Measurements from ENCODE around the gene BRD4. TPM values are rescaled to one million over a fixed set of nuclear protein-coding genes. Genes with fewer than 3 reads are reported as not detected.

BRD4 gene
- total and polyA plus RNA-seq, 4 experiments from 2014 or later: 4.2 to 152 (median 98.4) TPM

GRCh38 chr19:15378534-15379082, 46.3 kb upstream of the BRD4 start:
- Histone ChIP-seq H3K4me3 (ENCODE audit: low read length in 2 of 2) (peak overlapping the region; percentile 88 to 100), H3K36me3 (ENCODE audit: insufficient read depth, low read length) (no peaks in the 10 kb centered on the region), H3K4me1 (ENCODE audit: insufficient read depth, low read length) (peaks cover 38% of the 10 kb centered on the region), H3K9me3 (ENCODE audit: control insufficient read depth in 1 of 2, low read length in 2 of 2) (no peaks in the 10 kb centered on the region), H3K27ac (ENCODE audit: low read depth, low read length) (peak overlapping the region; percentile 99), H3K27me3 (ENCODE audit: insufficient read depth, low read length) (no peaks in the 10 kb centered on the region)
- Mint-ChIP-seq H3K27ac (peak overlapping the region; percentile 95 to 99 (median 96)), H3K9me3 (peaks cover 0 to 5% (median 0%) of the 10 kb centered on the region in 8 donors), H3K36me3 (peaks cover 0 to 32% of the 10 kb centered on the region in 2 donors), H3K4me1 (peaks cover 25 to 56% (median 34%) of the 10 kb centered on the region in 4 donors), H3K27me3 (no peaks in the 10 kb centered on the region), H3K4me3 (peak overlapping the region; percentile 93 to 100 (median 99))
- peak; percentile 40 to 57 (median 49) for DNase-seq
- intact Hi-C loops (cut with micrococcal nuclease): loop anchor here (1.0 to 5.0 kb wide), 6 partner anchors 41 to 459 kb away; partner anchors contain the start of gene RASAL3
- POLR2A ChIA-PET (ENCODE audit: partially characterized antibody): interaction anchor here (0.7 to 6.1 kb wide), 36 partner anchors 8 to 689 kb away, joined by 3 to 168 read pairs (median 6); partner anchors contain the start of genes AKAP8L, BRD4, RASAL3 and WIZ
- CTCF ChIA-PET (ENCODE audit: partially characterized antibody): interaction anchor here (0.9 to 6.5 kb wide), 11 partner anchors 20 to 182 kb away, joined by 3 to 54 read pairs (median 5); partner anchors contain the start of gene AKAP8L

GRCh38 chr19:15374796-15375440, 42.6 kb upstream of the BRD4 start:
- Mint-ChIP-seq H3K4me1 (peaks cover 17 to 44% (median 30%) of the 10 kb centered on the region in 4 donors), H3K27me3 (no peaks in the 10 kb centered on the region), H3K36me3 (peaks cover 13 to 52% of the 10 kb centered on the region in 2 donors), H3K9me3 (peaks cover 0 to 3% (median 0%) of the 10 kb centered on the region in 8 donors), H3K27ac (peak overlapping the region in 2 of 7 donors; percentile 3 to 78), H3K4me3 (peak overlapping the region in 1 of 8 donors; percentile 20)
- POLR2A ChIA-PET (ENCODE audit: partially characterized antibody): interaction anchor here (6.1 kb wide), 1 partner anchor 44 kb away, joined by 168 read pairs; the partner anchor contains the start of gene AKAP8L
- Histone ChIP-seq H3K4me3 (ENCODE audit: low read length in 2 of 2) (no peak overlapping the region), H3K9me3 (ENCODE audit: control insufficient read depth in 1 of 2, low read length in 2 of 2) (no peaks in the 10 kb centered on the region), H3K27ac (ENCODE audit: low read depth, low read length) (no peak overlapping the region), H3K36me3 (ENCODE audit: insufficient read depth, low read length) (peaks cover 34% of the 10 kb centered on the region), H3K4me1 (ENCODE audit: insufficient read depth, low read length) (peaks cover 32% of the 10 kb centered on the region), H3K27me3 (ENCODE audit: insufficient read depth, low read length) (no peaks in the 10 kb centered on the region)
- DNase-seq: no peak
- intact Hi-C loops (cut with micrococcal nuclease): loop anchor here (5.0 kb wide), 1 partner anchor 87 kb away; the partner anchor contains the start of gene RASAL3
- CTCF ChIA-PET (ENCODE audit: partially characterized antibody): interaction anchor here (6.5 kb wide), 1 partner anchor 45 kb away, joined by 54 read pairs; the partner anchor contains the start of gene AKAP8L

DNA sequence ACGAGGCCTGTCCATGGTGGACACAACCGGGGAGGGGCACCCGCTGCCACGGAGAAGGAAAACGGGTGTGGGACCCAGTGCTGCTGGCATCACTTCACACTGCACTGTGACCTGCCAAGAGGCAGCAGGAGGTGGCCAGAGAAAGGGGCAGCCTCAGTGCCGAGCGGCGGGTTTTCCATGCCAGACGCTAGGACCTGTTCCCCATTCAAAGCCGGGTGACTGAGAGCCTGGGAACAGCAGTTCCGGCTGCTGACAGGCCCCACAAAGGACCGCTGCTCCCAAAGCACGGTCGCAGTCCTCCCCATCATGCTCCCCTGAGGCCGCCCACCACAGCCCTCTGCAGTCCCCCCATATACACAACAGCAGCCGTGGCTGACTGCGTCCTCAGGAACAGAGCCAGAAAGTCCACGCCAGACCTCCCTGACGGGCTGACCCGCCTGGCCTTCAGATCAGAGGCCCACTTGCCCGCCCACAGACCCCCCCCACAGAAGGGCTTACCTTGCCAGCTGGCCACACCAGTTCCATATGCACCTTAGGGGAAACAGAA, 41.8 kb upstream of the BRD4 start:
- no peak overlapping the region for H3K27ac Mint-ChIP-seq
- peaks cover 13 to 52% of the 10 kb centered on the region in 2 donors for H3K36me3 Mint-ChIP-seq
- no peak overlapping the region for H3K27ac ChIP-seq (ENCODE audit: low read depth, low read length)
- H3K9me3 Mint-ChIP-seq: no peaks in the 10 kb centered on the region
- H3K27me3 Mint-ChIP-seq: no peaks in the 10 kb centered on the region
- no peak for DNase-seq
- intact Hi-C loops (cut with micrococcal nuclease): no loop called here
- no peaks in the 10 kb centered on the region for H3K9me3 ChIP-seq (ENCODE audit: control insufficient read depth in 1 of 2, low read length in 2 of 2)
- peaks cover 17 to 44% (median 27%) of the 10 kb centered on the region in 4 donors for H3K4me1 Mint-ChIP-seq
- H3K4me3 ChIP-seq (ENCODE audit: low read length in 2 of 2): no peak overlapping the region
- CTCF ChIA-PET (ENCODE audit: partially characterized antibody): no interaction called here
- H3K36me3 ChIP-seq (ENCODE audit: insufficient read depth, low read length): peaks cover 42% of the 10 kb centered on the region
- H3K4me1 ChIP-seq (ENCODE audit: insufficient read depth, low read length): peaks cover 32% of the 10 kb centered on the region
- POLR2A ChIA-PET (ENCODE audit: partially characterized antibody): no interaction called here
- no peak overlapping the region for H3K4me3 Mint-ChIP-seq
- H3K27me3 ChIP-seq (ENCODE audit: insufficient read depth, low read length): no peaks in the 10 kb centered on the region

- Mint-ChIP-seq H3K27me3 (no peaks in the 10 kb centered on the region), H3K9me3 (no peaks in the 10 kb centered on the region), H3K4me3 (peak overlapping the region in 1 of 8 donors; percentile 16), H3K4me1 (peaks cover 17 to 44% (median 27%) of the 10 kb centered on the region in 4 donors), H3K27ac (peak overlapping the region in 2 of 7 donors; percentile 29 to 77), H3K36me3 (peaks cover 13 to 55% of the 10 kb centered on the region in 2 donors)
- ChIA-PET CTCF (ENCODE audit: partially characterized antibody) (no interaction called here), POLR2A (ENCODE audit: partially characterized antibody) (no interaction called here)
- H3K9me3 ChIP-seq (ENCODE audit: control insufficient read depth in 1 of 2, low read length in 2 of 2): no peaks in the 10 kb centered on the region
- no peak for DNase-seq
- no peaks in the 10 kb centered on the region for H3K27me3 ChIP-seq (ENCODE audit: insufficient read depth, low read length)
- no peak overlapping the region for H3K27ac ChIP-seq (ENCODE audit: low read depth, low read length)
- peaks cover 47% of the 10 kb centered on the region for H3K36me3 ChIP-seq (ENCODE audit: insufficient read depth, low read length)
- no peak overlapping the region for H3K4me3 ChIP-seq (ENCODE audit: low read length in 2 of 2)
- intact Hi-C loops (cut with micrococcal nuclease): no loop called here
- peaks cover 32% of the 10 kb centered on the region for H3K4me1 ChIP-seq (ENCODE audit: insufficient read depth, low read length)
Observed at GRCh38 chr19:15373644-15374043, 41.3 kb upstream of the BRD4 start.

GRCh38 chr19:15372891-15373301, 40.6 kb upstream of the BRD4 start:
- Mint-ChIP-seq H3K27me3 (no peaks in the 10 kb centered on the region), H3K36me3 (peaks cover 17 to 53% of the 10 kb centered on the region in 2 donors), H3K4me3 (no peak overlapping the region), H3K4me1 (peaks cover 14 to 38% (median 21%) of the 10 kb centered on the region in 4 donors), H3K9me3 (peaks cover 0 to 1% (median 0%) of the 10 kb centered on the region in 8 donors), H3K27ac (peak overlapping the region in 2 of 7 donors; percentile 22 to 75)
- no peak overlapping the region for H3K27ac ChIP-seq (ENCODE audit: low read depth, low read length)
- POLR2A ChIA-PET (ENCODE audit: partially characterized antibody): no interaction called here
- no peaks in the 10 kb centered on the region for H3K27me3 ChIP-seq (ENCODE audit: insufficient read depth, low read length)
- CTCF ChIA-PET (ENCODE audit: partially characterized antibody): interaction anchor here (0.9 kb wide), 1 partner anchor 14 kb away, joined by 3 read pairs; no protein-coding TSS in a partner anchor
- H3K4me1 ChIP-seq (ENCODE audit: insufficient read depth, low read length): peaks cover 30% of the 10 kb centered on the region
- no peaks in the 10 kb centered on the region for H3K9me3 ChIP-seq (ENCODE audit: control insufficient read depth in 1 of 2, low read length in 2 of 2)
- DNase-seq: no peak
- intact Hi-C loops (cut with micrococcal nuclease): no loop called here
- H3K4me3 ChIP-seq (ENCODE audit: low read length in 2 of 2): no peak overlapping the region
- peaks cover 55% of the 10 kb centered on the region for H3K36me3 ChIP-seq (ENCODE audit: insufficient read depth, low read length)

DNA sequence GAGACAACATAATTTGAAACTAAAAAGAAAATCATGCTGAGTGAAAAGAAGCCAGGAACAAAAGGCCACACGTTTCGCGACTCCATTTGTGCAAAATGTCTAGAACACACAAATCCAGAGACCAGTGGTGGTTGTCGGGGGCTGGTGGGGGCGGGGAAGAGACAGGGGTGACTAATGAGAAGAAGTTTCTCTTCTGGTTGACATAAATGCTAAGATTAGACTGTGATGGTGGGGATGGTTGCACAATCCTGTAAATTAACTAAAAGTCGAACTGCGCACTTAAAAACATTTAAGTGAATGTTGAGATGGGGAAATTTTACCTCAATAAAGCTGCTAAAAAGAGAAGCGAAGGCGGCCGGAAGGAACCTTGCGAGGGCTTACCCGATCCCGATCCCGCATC, 40.1 kb upstream of the BRD4 start:
- Mint-ChIP-seq H3K9me3 (peaks cover 0 to 1% (median 0%) of the 10 kb centered on the region in 8 donors), H3K4me1 (peaks cover 13 to 34% (median 17%) of the 10 kb centered on the region in 4 donors), H3K27ac (peak overlapping the region in 1 of 7 donors; percentile 75), H3K27me3 (no peaks in the 10 kb centered on the region), H3K4me3 (no peak overlapping the region), H3K36me3 (peaks cover 20 to 54% of the 10 kb centered on the region in 2 donors)
- Histone ChIP-seq H3K27me3 (ENCODE audit: insufficient read depth, low read length) (no peaks in the 10 kb centered on the region), H3K4me3 (ENCODE audit: low read length in 2 of 2) (no peak overlapping the region), H3K9me3 (ENCODE audit: control insufficient read depth in 1 of 2, low read length in 2 of 2) (no peaks in the 10 kb centered on the region), H3K4me1 (ENCODE audit: insufficient read depth, low read length) (peaks cover 26% of the 10 kb centered on the region), H3K27ac (ENCODE audit: low read depth, low read length) (no peak overlapping the region), H3K36me3 (ENCODE audit: insufficient read depth, low read length) (peaks cover 59% of the 10 kb centered on the region)
- intact Hi-C loops (cut with micrococcal nuclease): no loop called here
- POLR2A ChIA-PET (ENCODE audit: partially characterized antibody): no interaction called here
- DNase-seq: no peak
- CTCF ChIA-PET (ENCODE audit: partially characterized antibody): interaction anchor here (0.9 kb wide), 1 partner anchor 14 kb away, joined by 3 read pairs; no protein-coding TSS in a partner anchor
